SJSA1 (cell line): ENCODE measurements around the gene SMIM23. TPM values are rescaled to one million over a fixed set of nuclear protein-coding genes. Genes with fewer than 3 reads are reported as not detected.

ENCODE experiments used
- DNase-seq, 2 experiments: peaks; one replicate each; pipeline ENCODE4 v3.0.0-alpha.2; 2015 to 2020; ENCODE audit warnings: low spot score in 2 of 2, low read depth in 1 of 2
- H3K27ac ChIP-seq: fragments of 250-450 bp; sonication (Bioruptor Pico); 2 replicates; pipeline ENCODE4 v1.5.1; 2020; ENCODE audit warnings: mild to moderate bottlenecking, moderate library complexity
- H3K27me3 ChIP-seq: fragments of 250-450 bp; sonication (Bioruptor Pico); replicated peaks from 2 replicates; pipeline ENCODE4 v1.5.1; 2020; ENCODE audit warnings: mild to moderate bottlenecking, moderate library complexity
- H3K36me3 ChIP-seq: fragments of 250-450 bp; sonication (Bioruptor Pico); 2 replicates; pipeline ENCODE4 v1.5.1; 2020; ENCODE audit warnings: mild to moderate bottlenecking
- H3K4me1 ChIP-seq: fragments of 250-450 bp; sonication (Bioruptor Pico); replicated peaks from 2 replicates; pipeline ENCODE4 v1.6.1; 2021; ENCODE audit warnings: mild to moderate bottlenecking
- H3K4me3 ChIP-seq: fragments of 250-450 bp; sonication (Bioruptor Pico); 2 replicates; pipeline ENCODE4 v1.5.1; 2020; ENCODE audit warnings: mild to moderate bottlenecking
- H3K9me3 ChIP-seq: fragments of 250-450 bp; sonication (Bioruptor Pico); replicated peaks from 2 replicates; pipeline ENCODE4 v1.5.1; 2020; ENCODE audit warnings: mild to moderate bottlenecking
- total RNA-seq: library from RNA; depleted of rRNA; stranded (reverse); fragments of >200 nt; shearing (Covaris generic); gene quantifications from 2 replicates; pipeline ENCODE4 v1.2.3, GENCODE V29; 2014

Gene SMIM23
- total RNA-seq, 1 experiment from 2014 or later = not detected

DNA sequence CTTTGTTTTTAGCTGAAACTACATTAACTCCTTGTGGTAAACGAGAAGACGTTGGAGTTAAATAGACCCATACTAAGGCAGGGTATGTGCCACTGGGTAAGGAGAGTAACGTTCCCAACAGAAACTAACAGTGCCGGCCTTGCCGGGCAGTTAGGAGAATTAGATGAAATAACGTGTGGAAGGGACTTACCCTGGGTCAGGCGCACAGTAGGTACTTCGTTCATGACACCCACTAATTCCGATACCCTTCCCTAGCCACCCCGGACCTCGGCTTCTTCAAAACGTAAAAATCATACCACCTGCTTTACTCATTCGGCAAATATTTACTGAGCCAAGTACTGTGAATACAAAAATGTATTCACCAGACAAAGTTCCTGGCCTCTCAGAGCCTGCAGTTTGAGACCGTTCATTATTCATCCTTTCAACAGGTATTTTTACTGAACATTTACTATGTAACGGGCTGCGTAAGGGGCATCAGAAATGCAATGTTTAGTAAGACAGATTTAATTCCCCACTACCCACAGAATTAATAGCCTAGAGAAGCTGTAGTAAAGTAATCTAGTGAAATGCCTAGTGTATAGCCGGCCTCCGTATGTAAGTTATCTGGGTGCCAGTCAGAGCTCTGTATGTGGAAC, 3.2 kb upstream of the SMIM23 start:
- no peaks in the 10 kb centered on the region for H3K4me1 ChIP-seq
- H3K9me3 ChIP-seq = no peaks in the 10 kb centered on the region
- no peak overlapping the region for H3K27ac ChIP-seq
- H3K27me3 ChIP-seq = peaks cover 6% of the 10 kb centered on the region; the same call in 1 of the 2 replicates
- no peak for DNase-seq
- H3K4me3 ChIP-seq = no peak overlapping the region
- H3K36me3 ChIP-seq = no peaks in the 10 kb centered on the region

- H3K27ac ChIP-seq = no peak overlapping the region
- H3K9me3 ChIP-seq = no peaks in the 10 kb centered on the region
- DNase-seq = no peak
- H3K36me3 ChIP-seq = no peaks in the 10 kb centered on the region
- no peak overlapping the region for H3K4me3 ChIP-seq
- peaks cover 6% of the 10 kb centered on the region; the same call in 1 of the 2 replicates for H3K27me3 ChIP-seq
- no peaks in the 10 kb centered on the region for H3K4me1 ChIP-seq
Measured at GRCh38 chr5:171783051-171783450, 2.6 kb upstream of the SMIM23 start.

GRCh38 chr5:171789353-171789752, 3.7 kb downstream of the SMIM23 start:
- no peaks in the 10 kb centered on the region for H3K4me1 ChIP-seq
- no peak for DNase-seq
- no peak overlapping the region for H3K4me3 ChIP-seq
- no peaks in the 10 kb centered on the region for H3K9me3 ChIP-seq
- no peaks in the 10 kb centered on the region; the same call in 1 of the 2 replicates for H3K27me3 ChIP-seq
- H3K27ac ChIP-seq = no peak overlapping the region
- H3K36me3 ChIP-seq = no peaks in the 10 kb centered on the region

GRCh38 chr5:171790408-171790807, 4.8 kb downstream of the SMIM23 start:
- Histone ChIP-seq H3K4me3 (no peak overlapping the region), H3K27me3 (no peaks in the 10 kb centered on the region; the same call in 1 of the 2 replicates), H3K4me1 (no peaks in the 10 kb centered on the region), H3K9me3 (no peaks in the 10 kb centered on the region), H3K36me3 (no peaks in the 10 kb centered on the region), H3K27ac (no peak overlapping the region)
- DNase-seq = no peak

DNA sequence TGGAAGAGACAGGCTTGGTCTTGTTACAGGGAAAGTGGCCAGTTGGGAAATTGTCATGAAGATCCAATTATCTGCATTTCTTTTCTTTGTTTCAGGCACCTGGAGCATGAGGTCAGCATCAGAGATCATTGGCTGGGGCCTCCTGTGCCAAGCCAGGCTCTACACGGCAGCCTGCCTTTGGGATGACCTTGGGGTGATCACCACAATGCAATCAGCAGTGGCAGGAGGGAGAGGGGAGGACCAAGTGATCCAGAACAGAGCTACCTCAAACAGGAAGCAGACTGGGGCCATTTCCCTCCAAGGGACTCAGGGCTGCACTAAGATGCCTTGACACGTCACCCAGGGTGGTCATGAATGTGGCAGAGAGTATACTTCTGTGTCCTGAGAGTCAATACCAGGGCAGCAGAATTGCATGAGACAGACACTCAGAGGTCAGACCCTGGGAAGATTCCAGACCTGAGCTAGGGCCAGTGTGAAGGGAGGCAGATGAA, 8.9 kb downstream of the SMIM23 start:
- DNase-seq = no peak
- no peaks in the 10 kb centered on the region for H3K9me3 ChIP-seq
- no peak overlapping the region for H3K27ac ChIP-seq
- H3K36me3 ChIP-seq = no peaks in the 10 kb centered on the region
- no peak overlapping the region for H3K4me3 ChIP-seq
- no peaks in the 10 kb centered on the region; the same call in 1 of the 2 replicates for H3K27me3 ChIP-seq
- H3K4me1 ChIP-seq = no peaks in the 10 kb centered on the region

GRCh38 chr5:171795381-171795780, 9.8 kb downstream of the SMIM23 start:
- H3K4me3 ChIP-seq = no peak overlapping the region
- no peaks in the 10 kb centered on the region for H3K9me3 ChIP-seq
- DNase-seq = no peak
- no peaks in the 10 kb centered on the region; the same call in 1 of the 2 replicates for H3K27me3 ChIP-seq
- H3K4me1 ChIP-seq = no peaks in the 10 kb centered on the region
- no peaks in the 10 kb centered on the region for H3K36me3 ChIP-seq
- H3K27ac ChIP-seq = no peak overlapping the region

DNA sequence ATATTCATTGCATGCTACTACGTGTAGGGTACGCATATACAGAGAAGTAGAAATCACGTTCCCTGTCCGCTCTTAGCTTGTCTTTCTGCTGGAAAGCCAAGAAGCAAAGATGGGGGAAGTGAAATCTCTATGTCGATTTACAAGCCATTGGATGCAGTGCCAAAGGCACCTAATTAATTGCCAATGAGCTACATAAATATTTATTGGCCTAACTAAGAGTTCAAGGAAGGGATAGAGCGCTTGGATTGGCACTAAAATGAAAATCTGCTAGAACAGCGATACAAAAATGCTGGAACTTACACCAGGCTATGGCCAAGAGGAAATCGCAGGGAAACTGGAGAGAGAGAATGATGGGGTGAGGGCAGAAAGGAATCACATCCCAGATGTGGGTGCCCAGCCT, 10.8 kb downstream of the SMIM23 start:
- no peak for DNase-seq
- Histone ChIP-seq H3K4me3 (no peak overlapping the region), H3K9me3 (no peaks in the 10 kb centered on the region), H3K27me3 (no peaks in the 10 kb centered on the region; the same call in 1 of the 2 replicates), H3K36me3 (no peaks in the 10 kb centered on the region), H3K4me1 (no peaks in the 10 kb centered on the region), H3K27ac (no peak overlapping the region)

DNA sequence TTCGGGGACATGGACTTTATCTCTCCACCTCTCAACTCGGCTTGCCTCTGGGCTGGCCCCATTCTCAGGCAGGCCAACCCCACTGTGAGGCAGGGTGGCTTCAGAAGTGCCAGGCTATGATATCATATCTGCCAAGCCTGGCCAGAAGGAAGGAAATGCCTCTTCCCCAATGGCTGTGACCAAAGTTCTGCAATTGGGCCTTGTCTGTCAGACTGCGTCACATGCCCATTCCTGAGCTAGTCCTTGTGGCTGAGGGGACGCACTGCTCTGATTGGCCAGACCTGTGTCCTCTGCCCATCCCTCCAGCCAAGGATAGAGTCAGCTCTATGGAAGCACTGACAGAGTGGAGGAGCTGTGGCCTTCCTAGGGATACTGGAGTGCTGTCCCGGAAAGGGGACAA, 11.9 kb downstream of the SMIM23 start:
- no peak for DNase-seq
- H3K4me3 ChIP-seq = no peak overlapping the region
- no peak overlapping the region for H3K27ac ChIP-seq
- H3K36me3 ChIP-seq = no peaks in the 10 kb centered on the region
- H3K4me1 ChIP-seq = no peaks in the 10 kb centered on the region
- no peaks in the 10 kb centered on the region for H3K27me3 ChIP-seq
- no peaks in the 10 kb centered on the region for H3K9me3 ChIP-seq

GRCh38 chr5:171798418-171798817, 12.8 kb downstream of the SMIM23 start:
- Histone ChIP-seq H3K27me3 (no peaks in the 10 kb centered on the region), H3K4me3 (no peak overlapping the region), H3K4me1 (no peaks in the 10 kb centered on the region), H3K9me3 (0 out of 2 replicates have a peak, but pooled peaks cover 3% of the 10 kb centered on the region), H3K36me3 (no peaks in the 10 kb centered on the region), H3K27ac (no peak overlapping the region)
- no peak for DNase-seq

DNA sequence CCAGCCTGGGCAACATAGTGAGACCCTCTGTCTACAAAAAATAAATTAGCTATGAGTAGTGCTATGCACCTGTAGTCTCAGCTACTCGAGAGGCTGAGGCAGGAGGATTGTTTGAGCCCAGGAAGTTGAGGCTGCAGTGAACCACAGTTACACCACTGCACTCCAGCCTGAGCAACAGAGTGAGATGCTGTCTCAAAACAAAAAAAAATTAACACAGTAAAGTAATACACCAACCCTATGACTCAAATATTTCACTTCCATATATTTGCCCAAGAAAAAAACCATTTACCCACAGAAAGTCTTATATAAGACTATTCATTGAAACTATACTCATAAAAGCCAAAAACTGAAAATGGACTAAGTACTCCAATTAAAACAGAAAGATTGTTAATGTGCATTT, 16.2 kb downstream of the SMIM23 start:
- Histone ChIP-seq H3K4me3 (no peak overlapping the region), H3K27me3 (0 out of 2 replicates have a peak, but pooled peaks cover 6% of the 10 kb centered on the region), H3K27ac (no peak overlapping the region), H3K36me3 (no peaks in the 10 kb centered on the region), H3K4me1 (no peaks in the 10 kb centered on the region), H3K9me3 (0 out of 2 replicates have a peak, but pooled peaks cover 3% of the 10 kb centered on the region)
- DNase-seq = no peak

DNA sequence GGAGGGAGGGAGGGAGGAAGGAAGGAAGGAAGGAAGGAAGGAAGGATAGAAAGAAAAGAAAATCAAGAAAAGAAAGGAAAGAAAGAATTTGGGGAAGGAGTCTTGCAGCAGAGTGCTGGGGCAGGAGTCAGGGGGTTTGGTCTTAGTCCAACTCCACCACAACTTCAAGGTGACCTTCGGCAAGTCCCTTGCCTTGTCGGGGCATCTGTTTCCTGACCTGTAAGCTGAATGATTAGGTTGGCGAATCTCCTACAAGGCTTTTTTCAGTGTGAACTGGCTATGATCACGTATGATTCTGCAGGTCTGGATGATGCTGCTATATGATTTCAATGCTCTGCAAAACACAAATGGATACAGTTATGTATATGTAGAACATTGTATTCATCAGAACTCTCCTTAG, 20.1 kb downstream of the SMIM23 start:
- Histone ChIP-seq H3K4me3 (no peak overlapping the region), H3K36me3 (no peaks in the 10 kb centered on the region), H3K9me3 (0 out of 2 replicates have a peak, but pooled peaks cover 3% of the 10 kb centered on the region), H3K4me1 (no peaks in the 10 kb centered on the region), H3K27ac (no peak overlapping the region), H3K27me3 (peaks cover 14% of the 10 kb centered on the region)
- DNase-seq = no peak

GRCh38 chr5:171806976-171807747, 21.5 kb downstream of the SMIM23 start:
- Histone ChIP-seq H3K4me3 (no peak overlapping the region), H3K27me3 (peaks cover 20% of the 10 kb centered on the region), H3K36me3 (no peaks in the 10 kb centered on the region), H3K4me1 (no peaks in the 10 kb centered on the region), H3K9me3 (peaks cover 9% of the 10 kb centered on the region; the same call in 1 of the 2 replicates), H3K27ac (no peak overlapping the region)
- DNase-seq = no peak

DNA sequence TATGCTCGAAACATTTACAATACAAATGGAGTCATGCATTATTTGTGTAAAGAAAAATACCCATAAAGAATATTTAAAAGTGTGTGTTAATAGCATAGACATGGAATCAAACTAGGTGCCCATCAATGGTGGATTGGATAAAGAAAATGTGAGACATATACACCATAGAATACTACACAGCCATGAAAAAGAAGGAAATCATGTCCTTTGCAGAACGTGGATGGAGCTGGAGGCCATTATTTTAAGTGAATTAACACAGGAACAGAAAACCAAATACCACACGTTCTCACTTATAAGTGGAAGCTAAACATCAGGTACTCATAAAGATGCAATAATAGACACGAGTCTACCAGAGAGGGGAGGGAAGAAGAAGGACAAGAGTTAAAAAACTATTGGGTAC, 22.8 kb downstream of the SMIM23 start:
- DNase-seq = no peak
- no peaks in the 10 kb centered on the region for H3K4me1 ChIP-seq
- no peaks in the 10 kb centered on the region for H3K36me3 ChIP-seq
- peaks cover 6% of the 10 kb centered on the region; the same call in 1 of the 2 replicates for H3K9me3 ChIP-seq
- H3K27me3 ChIP-seq = peaks cover 20% of the 10 kb centered on the region
- H3K4me3 ChIP-seq = no peak overlapping the region
- H3K27ac ChIP-seq = no peak overlapping the region

DNA sequence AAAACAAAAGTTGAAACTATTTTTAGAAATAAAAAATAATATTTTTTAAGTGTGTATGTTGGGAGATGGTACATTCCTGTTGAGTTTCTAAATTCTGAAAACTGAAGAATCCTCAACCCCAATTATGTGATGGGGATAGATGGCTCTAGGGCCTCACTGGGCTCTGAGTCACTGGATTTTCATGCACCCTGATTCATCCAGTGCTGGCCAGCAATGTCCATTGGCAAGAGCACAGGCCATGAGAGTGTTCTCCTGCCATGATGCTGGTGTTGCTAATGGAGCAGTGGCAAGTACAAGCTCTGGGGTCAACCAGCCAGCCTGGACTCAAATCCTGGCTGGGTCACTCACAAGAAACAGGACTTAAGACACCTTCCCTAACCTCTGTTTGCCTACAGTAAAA, 23.3 kb downstream of the SMIM23 start:
- no peak for DNase-seq
- no peak overlapping the region for H3K4me3 ChIP-seq

More for the DNA sequence above, 23.3 kb downstream of the SMIM23 start:
- Histone ChIP-seq H3K27ac (no peak overlapping the region), H3K4me1 (no peaks in the 10 kb centered on the region), H3K27me3 (peaks cover 20% of the 10 kb centered on the region), H3K36me3 (no peaks in the 10 kb centered on the region), H3K9me3 (peaks cover 6% of the 10 kb centered on the region; the same call in 1 of the 2 replicates)
